ENCODE measurements around the gene PLA2G4F. TPM values are rescaled to one million over a fixed set of nuclear protein-coding genes. Genes with fewer than 3 reads are reported as not detected.

The PLA2G4F gene
- total RNA-seq, 1 donor from 2014 or later = 1.5 TPM

DNA sequence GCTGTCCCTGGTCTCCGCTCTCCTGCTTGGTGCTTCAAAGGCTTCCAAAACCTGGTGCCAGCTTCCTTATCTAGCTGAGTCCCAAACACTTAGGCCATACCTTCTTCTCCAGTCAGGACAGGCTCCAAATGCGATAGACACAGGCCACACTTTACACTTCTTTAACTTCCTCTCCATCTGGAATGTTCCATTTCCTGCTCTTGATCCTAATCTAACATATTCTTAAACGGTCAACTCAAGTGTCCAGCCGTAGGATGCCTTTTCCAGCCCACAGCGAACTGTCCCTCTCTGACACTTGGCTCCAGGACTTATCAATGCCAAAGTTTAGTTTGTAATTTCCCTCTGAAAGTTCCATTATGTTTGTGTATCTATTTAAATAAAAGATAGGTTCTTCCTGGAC, 19.2 kb upstream of the PLA2G4F start:
- H3K27ac Mint-ChIP-seq = no peak overlapping the region
- no peak for DNase-seq (ENCODE audit: low spot score in 2 of 2, unreplicated experiment in 2 of 2)
- TF ChIP-seq CTCF (IDR thresholded peaks at IDR 0.05; ENCODE audit: unreplicated experiment) = no peak
- H3K27me3 Mint-ChIP-seq (ENCODE audit: low read depth) = no peaks in the 10 kb centered on the region
- H3K9me3 Mint-ChIP-seq = no peaks in the 10 kb centered on the region
- H3K4me1 Mint-ChIP-seq = no peaks in the 10 kb centered on the region
- H3K36me3 Mint-ChIP-seq = peaks cover 45% of the 10 kb centered on the region
- no peak overlapping the region for H3K4me3 Mint-ChIP-seq

GRCh38 chr15:42172475-42172874, 16.0 kb upstream of the PLA2G4F start:
- DNase-seq (ENCODE audit: low spot score in 2 of 2, unreplicated experiment in 2 of 2) = no peak
- Mint-ChIP-seq H3K27ac (no peak overlapping the region), H3K9me3 (no peaks in the 10 kb centered on the region), H3K27me3 (ENCODE audit: low read depth) (no peaks in the 10 kb centered on the region), H3K36me3 (peaks cover 48% of the 10 kb centered on the region), H3K4me3 (no peak overlapping the region), H3K4me1 (no peaks in the 10 kb centered on the region)
- no peak for TF ChIP-seq CTCF (IDR thresholded peaks at IDR 0.05; ENCODE audit: unreplicated experiment)

- Mint-ChIP-seq H3K4me1 (no peaks in the 10 kb centered on the region), H3K27ac (no peak overlapping the region), H3K9me3 (no peaks in the 10 kb centered on the region), H3K27me3 (ENCODE audit: low read depth) (no peaks in the 10 kb centered on the region), H3K4me3 (no peak overlapping the region), H3K36me3 (peaks cover 48% of the 10 kb centered on the region)
- no peak for DNase-seq (ENCODE audit: low spot score in 2 of 2, unreplicated experiment in 2 of 2)
- TF ChIP-seq CTCF (IDR thresholded peaks at IDR 0.05; ENCODE audit: unreplicated experiment) = no peak
These were observed 15.4 kb upstream of the PLA2G4F start for GRCh38 chr15:42171795-42172194.

DNA sequence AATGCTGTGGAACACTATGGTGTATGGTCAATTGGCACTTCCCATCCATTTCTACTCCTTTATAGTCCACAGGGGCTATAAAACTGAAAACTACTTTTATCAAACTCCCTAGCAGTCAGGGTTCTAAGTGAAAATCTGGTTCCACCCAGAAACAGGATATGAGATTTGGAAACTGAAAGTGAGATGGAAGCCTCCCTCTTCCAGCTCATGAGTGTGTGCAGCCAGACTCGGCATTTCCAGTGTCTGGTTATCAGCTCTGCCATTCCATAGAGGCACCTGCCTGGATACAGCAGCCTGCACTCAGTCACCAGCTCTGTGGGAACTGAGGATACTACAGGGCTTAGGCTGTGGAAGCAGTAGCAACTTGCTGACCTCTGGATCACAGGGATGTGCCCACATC, 14.7 kb upstream of the PLA2G4F start:
- no peaks in the 10 kb centered on the region for H3K9me3 Mint-ChIP-seq
- no peaks in the 10 kb centered on the region for H3K27me3 Mint-ChIP-seq (ENCODE audit: low read depth)
- H3K27ac Mint-ChIP-seq = no peak overlapping the region
- no peak for TF ChIP-seq CTCF (IDR thresholded peaks at IDR 0.05; ENCODE audit: unreplicated experiment)
- H3K36me3 Mint-ChIP-seq = peaks cover 50% of the 10 kb centered on the region
- no peaks in the 10 kb centered on the region for H3K4me1 Mint-ChIP-seq
- no peak overlapping the region for H3K4me3 Mint-ChIP-seq
- DNase-seq (ENCODE audit: low spot score in 2 of 2, unreplicated experiment in 2 of 2) = no peak

GRCh38 chr15:42166225-42166940, 9.9 kb upstream of the PLA2G4F start:
- no peak overlapping the region for H3K27ac Mint-ChIP-seq
- H3K4me1 Mint-ChIP-seq = peaks cover 6% of the 10 kb centered on the region
- no peak overlapping the region for H3K4me3 Mint-ChIP-seq
- TF ChIP-seq CTCF (IDR thresholded peaks at IDR 0.05; ENCODE audit: unreplicated experiment) = no peak
- no peaks in the 10 kb centered on the region for H3K27me3 Mint-ChIP-seq (ENCODE audit: low read depth)
- H3K9me3 Mint-ChIP-seq = no peaks in the 10 kb centered on the region
- no peak for DNase-seq (ENCODE audit: low spot score in 2 of 2, unreplicated experiment in 2 of 2)
- H3K36me3 Mint-ChIP-seq = peaks cover 57% of the 10 kb centered on the region
